Psoas muscle (tissue), 8 donors: ENCODE measurements around the gene RDH13. TPM values are rescaled to one million over a fixed set of nuclear protein-coding genes. Genes with fewer than 3 reads are reported as not detected.

Experiments
- ATAC-seq, 4 donors: fragments of 200-7000 bp; cut with Tn5 transposase; one replicate each; pipeline ENCODE4 v1.9.1; 2020; ENCODE audit warnings: moderate library complexity in 3 of 4, mild to moderate bottlenecking in 2 of 4
- DNase-seq, 2 donors: peaks; one replicate each; pipeline ENCODE4 v3.0.0-alpha.2; 2020
- H3K27ac ChIP-seq: fragments of 200-600 bp; one replicate; pipeline ENCODE4 v1.8.0; 2022
- H3K27me3 ChIP-seq, 3 donors: fragments of 200-600 bp in 1 of 3; one replicate each; pipeline versions ENCODE4 v1.6.1 to v1.8.0; 2013 to 2022; ENCODE audit warnings: low read length in 2 of 3, mild to moderate bottlenecking in 2 of 3, moderate library complexity in 1 of 3; ENCODE audit not compliant: insufficient read depth in 3 of 3
- H3K36me3 ChIP-seq, 2 donors: fragments of 200-600 bp in 1 of 2; one replicate each; pipeline versions ENCODE4 v1.6.1 to v1.8.0; 2013 to 2022; ENCODE audit warnings: low read depth in 1 of 2, mild to moderate bottlenecking in 1 of 2, moderate library complexity in 1 of 2; ENCODE audit not compliant: insufficient read depth in 1 of 2
- H3K4me1 ChIP-seq: fragments of 200-600 bp; one replicate; pipeline ENCODE4 v1.8.0; 2022
- H3K4me3 ChIP-seq: fragments of 200-600 bp; one replicate; pipeline ENCODE4 v1.8.0; 2022; ENCODE audit warnings: mild to moderate bottlenecking
- H3K9me3 ChIP-seq: fragments of 200-600 bp; one replicate; pipeline ENCODE4 v1.8.0; 2022
- CTCF ChIP-seq: fragments of 200-600 bp; IDR thresholded peaks from one replicate; pipeline ENCODE4 v1.8.0; 2022; ENCODE audit warnings: antibody characterized with exemption
- WGBS, 3 donors: extraction: QIAGEN DNeasy Blood & Tissue Kit; methylation state at CpG; one replicate each; pipeline versions ENCODE4 v1.1.6 to v1.1.7; 2013; 5-methylcytosine and 5-hydroxymethylcytosine counted together
- intact Hi-C, 2 donors: fragments of 100-400 bp; cut with DNase I; formaldehyde crosslinking; loops; one replicate each; pipeline versions ENCODE4 v1.11.0 to v1.14.2; 2022
- polyA plus RNA-seq, 3 donors: library from polyadenylated mRNA; stranded (reverse); fragments of 200-250 nt; gene quantifications; one replicate each; pipeline ENCODE4 v1.2.3, GENCODE V29; 2013
- total RNA-seq, 4 donors: library from RNA; stranded (reverse); fragmentation: NEBNext Ultra II Directional in 2 of 4; extraction: Animal tissue kit (Norgen Biotek cat#: 25700) in 2 of 4; gene quantifications; one replicate each; pipeline versions ENCODE4 v1.2.1 to v1.2.4, GENCODE V29; 2021 to 2023
- donor health status: healthy with polysubstance abuse.
- donor health status: DM: no; HTN: no; CAD: no; lungs with moderate emphysema.
- donor health status: Bipolar disorder and iron deficiency.
- donor health status: healthy.
- donor health status: DM: yes; HTN: yes; CAD: no.
- donor health status: DM: no; HTN: no; CAD: no.
- donor health status: DM: no; HTN: no; CAD: no.
- donor health status: DM: yes; HTN: yes; CAD: no.

Gene RDH13
- total and polyA plus RNA-seq, 7 donors: 4.5 to 18.0 (median 13.1) TPM

DNA sequence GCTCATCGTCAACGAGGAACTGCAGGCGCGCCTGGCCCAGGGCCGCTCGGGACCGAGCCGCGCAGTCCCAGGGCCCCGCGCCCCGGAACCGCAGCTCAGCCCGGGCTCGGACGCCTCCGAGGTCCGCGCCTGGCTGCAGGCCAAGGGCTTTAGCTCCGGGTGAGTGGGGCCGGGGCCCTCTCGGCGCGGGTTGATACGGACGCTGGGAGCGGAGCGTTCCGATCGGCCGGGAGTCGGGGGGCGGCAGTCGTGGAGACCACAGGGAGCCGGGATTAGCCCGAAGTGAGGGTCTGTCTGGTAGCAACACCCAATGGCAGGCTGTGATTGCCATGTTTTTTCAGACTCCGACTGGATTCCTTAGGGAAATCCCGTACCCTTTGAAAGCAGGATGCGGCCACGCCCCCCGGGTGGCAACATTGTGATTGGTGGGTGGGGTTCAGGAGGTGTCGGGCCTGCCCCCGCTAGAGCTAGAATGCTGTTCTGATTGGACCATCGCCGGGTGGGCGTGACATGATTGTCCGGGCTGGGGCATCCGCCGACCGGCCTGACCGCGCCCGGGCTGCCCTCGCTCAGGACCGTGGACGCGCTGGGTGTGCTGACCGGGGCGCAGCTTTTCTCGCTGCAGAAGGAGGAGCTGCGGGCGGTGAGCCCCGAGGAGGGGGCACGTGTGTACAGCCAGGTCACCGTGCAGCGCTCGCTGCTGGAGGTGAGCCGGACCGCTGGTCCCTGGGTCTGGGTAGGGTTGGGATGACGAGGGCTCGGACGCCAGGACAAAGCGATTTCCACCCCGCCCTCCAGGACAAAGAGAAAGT is 24.0 kb upstream of the RDH13 start:
- Histone ChIP-seq H3K27ac (peak overlapping the region; percentile 27), H3K4me3 (peak overlapping the region; percentile 68), H3K4me1 (peaks cover 24% of the 10 kb centered on the region), H3K9me3 (no peaks in the 10 kb centered on the region), H3K27me3 (peaks cover 0 to 66% (median 27%) of the 10 kb centered on the region in 3 donors), H3K36me3 (peaks cover 3 to 20% of the 10 kb centered on the region in 2 donors)
- 1% methylated on average over 69 to 74 of the region's 74 CpGs for WGBS, 3 donors
- intact Hi-C loops: loop anchor here in 1 of 2 donors (2.0 kb wide), 1 partner anchor 74 kb away; no protein-coding TSS in a partner anchor
- no peak for TF ChIP-seq CTCF
- DNase-seq: peak; percentile 96
- ATAC-seq: peak; percentile 83 to 90 (median 88)

GRCh38 chr19:55085923-55086715 is 23.2 kb upstream of the RDH13 start:
- Histone ChIP-seq H3K27ac (no peak overlapping the region), H3K27me3 (peaks cover 0 to 74% (median 34%) of the 10 kb centered on the region in 3 donors), H3K4me3 (peak overlapping the region; percentile 68), H3K36me3 (peaks cover 3 to 13% of the 10 kb centered on the region in 2 donors), H3K9me3 (no peaks in the 10 kb centered on the region), H3K4me1 (peaks cover 30% of the 10 kb centered on the region)
- ATAC-seq (peak in 1 of 4 donors; percentile 2), DNase-seq (no peak)
- intact Hi-C loops: loop anchor here in 1 of 2 donors (2.0 kb wide), 1 partner anchor 75 kb away; no protein-coding TSS in a partner anchor
- TF ChIP-seq CTCF: no peak
- WGBS, 3 donors: 15 to 21% (median 16%) methylated on average over 31 to 35 of the region's 35 CpGs

DNA sequence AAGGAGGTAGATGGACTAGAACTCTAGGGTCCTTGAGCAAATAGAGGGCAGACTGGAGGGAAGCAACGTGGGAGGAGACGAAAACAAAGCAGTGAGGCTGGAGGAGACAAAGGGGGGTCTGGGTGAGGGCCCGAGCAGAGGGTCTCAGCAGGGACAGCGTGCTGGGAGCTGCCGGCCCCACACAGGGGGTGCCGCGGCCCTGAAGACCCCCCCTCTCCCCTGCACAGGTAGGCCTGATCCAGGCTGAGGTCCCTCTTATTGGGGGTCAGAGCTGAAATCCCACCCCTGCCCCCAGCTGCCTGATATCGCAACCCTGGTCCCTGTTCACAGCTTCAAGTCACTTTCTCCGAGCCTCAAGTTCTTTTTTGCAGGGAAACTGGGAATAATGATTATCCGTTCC is 21.5 kb upstream of the RDH13 start:
- Histone ChIP-seq H3K36me3 (no peaks in the 10 kb centered on the region), H3K4me3 (no peak overlapping the region), H3K27me3 (peaks cover 0 to 91% (median 41%) of the 10 kb centered on the region in 3 donors), H3K27ac (no peak overlapping the region), H3K9me3 (no peaks in the 10 kb centered on the region), H3K4me1 (peaks cover 37% of the 10 kb centered on the region)
- TF ChIP-seq CTCF: no peak
- WGBS, 3 donors: 68 to 70% (median 70%) methylated on average over 9 to 10 of the region's 10 CpGs
- no peak for ATAC-seq
- intact Hi-C loops: no loop called here
- no peak for DNase-seq

DNA sequence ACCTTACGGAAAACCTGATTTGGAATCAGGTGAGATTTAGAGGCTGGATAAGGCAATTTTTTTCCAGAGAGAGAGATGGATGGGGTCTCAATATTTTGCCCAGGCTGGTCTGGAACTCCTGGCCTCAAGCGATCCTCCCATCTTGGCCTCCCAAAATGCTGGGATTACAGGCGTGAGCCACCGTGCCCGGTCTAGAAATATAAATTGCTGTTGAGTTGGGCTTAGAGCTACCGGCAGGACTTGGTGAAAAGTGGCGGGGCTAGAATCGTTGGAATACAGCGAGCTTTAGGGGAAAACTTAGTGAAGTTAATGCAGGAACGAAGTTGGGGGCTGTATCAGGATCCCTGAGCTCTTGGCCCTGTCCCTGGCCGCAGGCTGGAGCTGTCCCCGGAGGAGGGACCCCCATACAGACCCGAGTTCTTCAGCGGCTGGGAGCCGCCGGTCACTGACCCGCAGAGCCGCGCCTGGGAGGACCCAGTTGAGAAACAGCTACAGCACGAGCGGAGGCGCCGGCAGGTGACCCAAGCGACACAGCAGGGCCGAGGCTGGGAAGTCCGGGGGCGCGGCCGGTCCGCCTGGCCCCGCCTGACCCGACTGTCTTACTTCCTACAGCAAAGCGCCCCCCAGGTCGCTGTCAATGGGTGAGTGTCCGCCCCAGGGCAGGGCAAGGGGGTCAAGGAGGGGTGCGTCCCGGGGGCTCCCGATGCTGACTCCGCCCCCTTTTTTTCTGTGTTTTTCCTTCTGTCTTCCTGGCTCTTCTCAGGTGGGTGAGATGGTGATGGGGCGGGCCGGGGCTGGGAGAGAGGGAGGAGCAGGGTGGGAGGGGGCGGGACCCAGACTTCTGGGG is 20.3 kb upstream of the RDH13 start:
- H3K9me3 ChIP-seq: no peaks in the 10 kb centered on the region
- 28 to 34% (median 28%) methylated on average over 35 to 42 of the region's 42 CpGs for WGBS, 3 donors
- intact Hi-C loops: no loop called here
- peaks cover 34% of the 10 kb centered on the region for H3K4me1 ChIP-seq
- no peak overlapping the region for H3K27ac ChIP-seq
- TF ChIP-seq CTCF: no peak
- ATAC-seq: no peak
- no peak overlapping the region for H3K4me3 ChIP-seq
- DNase-seq: no peak
- no peaks in the 10 kb centered on the region for H3K36me3 ChIP-seq
- peaks cover 0 to 95% (median 42%) of the 10 kb centered on the region in 3 donors for H3K27me3 ChIP-seq
